ENCODE data around the gene SLC6A8. TPM values are rescaled to one million over a fixed set of nuclear protein-coding genes. Genes with fewer than 3 reads are reported as not detected.

SLC6A8 gene
- total and polyA plus RNA-seq, 2 donors (not counting 3 experiments of a cell fraction or from before 2014, with no cell fraction given): 22.7 to 23.6 TPM

DNA sequence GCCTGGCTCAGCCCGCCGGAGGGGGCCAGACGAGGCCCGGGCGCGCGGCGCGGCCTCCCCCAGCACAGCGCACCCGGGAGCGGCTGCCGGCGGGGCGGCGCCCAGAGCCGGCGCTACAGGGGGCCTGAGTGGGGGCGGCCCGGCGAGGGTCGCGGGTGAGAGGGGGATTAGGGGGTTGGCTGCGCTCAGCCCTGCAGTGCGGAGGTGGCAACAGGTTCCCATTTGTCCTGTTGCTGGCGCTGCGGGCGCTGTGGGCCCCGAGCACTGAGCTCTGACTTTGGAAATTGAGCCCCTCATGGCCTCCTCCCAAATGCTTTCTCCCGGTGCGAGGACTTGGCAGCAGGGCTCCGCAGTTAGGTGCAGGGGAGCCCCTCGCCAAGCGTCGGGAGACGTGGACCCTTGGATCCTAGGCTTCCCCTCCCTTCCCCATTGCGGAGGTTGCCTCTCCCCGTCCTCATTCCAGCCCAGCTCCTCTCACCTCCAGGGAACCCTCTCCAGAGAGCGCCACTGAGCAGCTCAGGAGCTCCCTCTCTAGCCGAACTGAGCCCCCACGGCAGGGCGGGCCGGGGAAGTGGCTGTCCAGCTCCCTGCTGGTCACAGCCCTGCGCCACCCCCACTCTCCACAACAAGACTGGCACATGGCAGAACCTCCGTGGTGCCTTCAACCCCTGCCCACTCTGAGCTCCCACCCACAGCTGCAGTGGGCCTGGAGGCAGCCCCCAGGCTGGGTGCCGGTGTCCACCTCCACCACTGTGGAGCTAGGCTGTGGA, 43.2 kb upstream of the SLC6A8 start:
- TF ChIP-seq EZH2 (IDR thresholded peaks at IDR 0.05; ENCODE audit: borderline replicate concordance, low read depth, low read length, severe bottlenecking): peak; percentile 70
- no peak for TF ChIP-seq JUN (IDR thresholded peaks at IDR 0.05; ENCODE audit: borderline replicate concordance, insufficient read depth, insufficient read length, low read depth)
- dilution Hi-C loops (cut with MboI; ENCODE audit: extremely low pct_ligation_motif_present, low sequenced_read_pairs) (no loop called here), intact Hi-C loops (cut with micrococcal nuclease) (no loop called here)
- ChIA-PET CTCF (interaction anchor here (0.7 to 1.8 kb wide), 8 partner anchors 8 to 105 kb away, joined by 3 to 10 read pairs (median 4); no protein-coding TSS in a partner anchor), POLR2A (no interaction called here)
- no peak overlapping the region for H2AFZ ChIP-seq (ENCODE audit: low read depth, low read length)
- H3K4me3 ChIP-seq (replicated peaks in 1 of 3; ENCODE audit: insufficient read depth in 1 of 3, low read depth in 1 of 3, low read length in 3 of 3): no peak overlapping the region
- no peaks in the 10 kb centered on the region for H3K36me3 ChIP-seq (ENCODE audit: control insufficient read depth in 2 of 2, extremely low read depth in 1 of 2, insufficient read depth in 2 of 2, low read length in 2 of 2)
- peaks cover 57 to 61% of the 10 kb centered on the region in 2 experiments for H3K27me3 ChIP-seq (ENCODE audit: control insufficient read depth in 2 of 2, insufficient read depth in 2 of 2, low read length in 2 of 2)
- no peaks in the 10 kb centered on the region for H3K79me2 ChIP-seq (ENCODE audit: control insufficient read depth, insufficient read depth, low read length)
- no peaks in the 10 kb centered on the region for H3K4me1 ChIP-seq (ENCODE audit: control insufficient read depth, extremely low read depth, insufficient read depth, low read length)
- no peaks in the 10 kb centered on the region for H3K9me3 ChIP-seq (replicated peaks; ENCODE audit: control insufficient read depth, insufficient read depth, low read length)
- no peak overlapping the region for H3K4me2 ChIP-seq (ENCODE audit: insufficient read depth, low read length)
- FAIRE-seq (peak; percentile 37), DNase-seq (ENCODE audit: low read depth, low spot score) (no peak)
- no peaks in the 10 kb centered on the region for H3K9me1 ChIP-seq (replicated peaks; ENCODE audit: control insufficient read depth, extremely low read depth, insufficient read depth, low read length)
- BruUV-seq (replicated peaks): no TSS peak
- H3K27ac ChIP-seq (ENCODE audit: insufficient read depth, low read depth, low read length): no peak overlapping the region
- H3K9ac ChIP-seq (replicated peaks; ENCODE audit: extremely low read depth, insufficient read depth, low read length): no peak overlapping the region
- H4K20me1 ChIP-seq (replicated peaks; ENCODE audit: control insufficient read depth, extremely low read depth, insufficient read depth, low read length): no peaks in the 10 kb centered on the region

DNA sequence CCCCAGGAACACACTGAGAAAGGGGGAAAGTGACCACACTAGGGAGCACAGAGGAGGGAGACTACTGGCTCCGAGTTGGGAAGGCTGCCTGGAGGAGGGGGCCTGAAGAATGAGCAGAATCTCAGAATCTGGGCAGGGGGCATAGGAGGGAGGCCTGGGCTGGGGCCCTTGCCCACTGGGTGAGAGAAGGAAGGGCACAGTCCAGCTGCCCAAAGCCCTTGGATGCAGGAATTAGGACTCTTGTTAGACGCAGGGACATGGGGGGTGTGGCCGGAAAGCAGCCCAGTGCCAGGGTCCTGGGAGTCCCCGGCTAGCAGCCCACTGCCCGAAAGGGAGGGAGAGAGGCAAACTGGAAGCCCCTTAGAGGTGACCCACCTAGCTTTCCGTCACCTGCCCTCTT, 42.6 kb upstream of the SLC6A8 start:
- DNase-seq (ENCODE audit: low read depth, low spot score) (no peak), FAIRE-seq (no peak)
- Histone ChIP-seq H3K27ac (ENCODE audit: insufficient read depth, low read depth, low read length) (no peak overlapping the region), H3K9ac (replicated peaks; ENCODE audit: extremely low read depth, insufficient read depth, low read length) (no peak overlapping the region), H3K79me2 (ENCODE audit: control insufficient read depth, insufficient read depth, low read length) (no peaks in the 10 kb centered on the region), H3K27me3 (ENCODE audit: control insufficient read depth in 2 of 2, insufficient read depth in 2 of 2, low read length in 2 of 2) (peaks cover 56 to 61% of the 10 kb centered on the region in 2 experiments), H3K9me1 (replicated peaks; ENCODE audit: control insufficient read depth, extremely low read depth, insufficient read depth, low read length) (no peaks in the 10 kb centered on the region), H3K4me3 (replicated peaks in 1 of 3; ENCODE audit: insufficient read depth in 1 of 3, low read depth in 1 of 3, low read length in 3 of 3) (no peak overlapping the region), H3K9me3 (replicated peaks; ENCODE audit: control insufficient read depth, insufficient read depth, low read length) (no peaks in the 10 kb centered on the region), H2AFZ (ENCODE audit: low read depth, low read length) (no peak overlapping the region), H3K4me1 (ENCODE audit: control insufficient read depth, extremely low read depth, insufficient read depth, low read length) (no peaks in the 10 kb centered on the region), H3K36me3 (ENCODE audit: control insufficient read depth in 2 of 2, extremely low read depth in 1 of 2, insufficient read depth in 2 of 2, low read length in 2 of 2) (no peaks in the 10 kb centered on the region), H4K20me1 (replicated peaks; ENCODE audit: control insufficient read depth, extremely low read depth, insufficient read depth, low read length) (no peaks in the 10 kb centered on the region), H3K4me2 (ENCODE audit: insufficient read depth, low read length) (no peak overlapping the region)
- POLR2A ChIA-PET: no interaction called here
- BruUV-seq (replicated peaks): no TSS peak
- no peak for TF ChIP-seq POLR2A (IDR thresholded peaks at IDR 0.05; ENCODE audit: low read depth, low read length)
- TF ChIP-seq, protein P1, sequence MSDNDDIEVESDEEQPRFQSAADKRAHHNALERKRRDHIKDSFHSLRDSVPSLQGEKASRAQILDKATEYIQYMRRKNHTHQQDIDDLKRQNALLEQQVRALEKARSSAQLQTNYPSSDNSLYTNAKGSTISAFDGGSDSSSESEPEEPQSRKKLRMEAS (IDR thresholded peaks at IDR 0.05; ENCODE audit: insufficient read depth, insufficient read length): no peak
- TF ChIP-seq MYC (IDR thresholded peaks at IDR 0.05; ENCODE audit: low read depth, low read length): no peak
- no peak for TF ChIP-seq GATA2 (IDR thresholded peaks at IDR 0.05; ENCODE audit: insufficient read depth, insufficient read length, low read depth, low read length)
- TF ChIP-seq, protein P2, sequence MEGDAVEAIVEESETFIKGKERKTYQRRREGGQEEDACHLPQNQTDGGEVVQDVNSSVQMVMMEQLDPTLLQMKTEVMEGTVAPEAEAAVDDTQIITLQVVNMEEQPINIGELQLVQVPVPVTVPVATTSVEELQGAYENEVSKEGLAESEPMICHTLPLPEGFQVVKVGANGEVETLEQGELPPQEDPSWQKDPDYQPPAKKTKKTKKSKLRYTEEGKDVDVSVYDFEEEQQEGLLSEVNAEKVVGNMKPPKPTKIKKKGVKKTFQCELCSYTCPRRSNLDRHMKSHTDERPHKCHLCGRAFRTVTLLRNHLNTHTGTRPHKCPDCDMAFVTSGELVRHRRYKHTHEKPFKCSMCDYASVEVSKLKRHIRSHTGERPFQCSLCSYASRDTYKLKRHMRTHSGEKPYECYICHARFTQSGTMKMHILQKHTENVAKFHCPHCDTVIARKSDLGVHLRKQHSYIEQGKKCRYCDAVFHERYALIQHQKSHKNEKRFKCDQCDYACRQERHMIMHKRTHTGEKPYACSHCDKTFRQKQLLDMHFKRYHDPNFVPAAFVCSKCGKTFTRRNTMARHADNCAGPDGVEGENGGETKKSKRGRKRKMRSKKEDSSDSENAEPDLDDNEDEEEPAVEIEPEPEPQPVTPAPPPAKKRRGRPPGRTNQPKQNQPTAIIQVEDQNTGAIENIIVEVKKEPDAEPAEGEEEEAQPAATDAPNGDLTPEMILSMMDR (IDR thresholded peaks at IDR 0.05; ENCODE audit: extremely low read depth in 1 of 2, insufficient read depth in 1 of 2, low read depth in 1 of 2, low read length in 2 of 2): no peak
- TF ChIP-seq FOS (IDR thresholded peaks at IDR 0.05; ENCODE audit: borderline replicate concordance, insufficient read depth, low read length): no peak
- TF ChIP-seq POLR2AphosphoS5 (IDR thresholded peaks at IDR 0.05; ENCODE audit: insufficient read depth, low read depth, low read length): no peak
- no peak for TF ChIP-seq EZH2 (IDR thresholded peaks at IDR 0.05; ENCODE audit: borderline replicate concordance, low read depth, low read length, severe bottlenecking)
- no peak for TF ChIP-seq JUN (IDR thresholded peaks at IDR 0.05; ENCODE audit: borderline replicate concordance, insufficient read depth, insufficient read length, low read depth)
- intact Hi-C loops (cut with micrococcal nuclease): no loop called here
- CTCF ChIA-PET: interaction anchor here (1.0 to 1.8 kb wide), 7 partner anchors 9 to 106 kb away, joined by 3 to 10 read pairs (median 4); no protein-coding TSS in a partner anchor
- dilution Hi-C loops (cut with MboI; ENCODE audit: extremely low pct_ligation_motif_present, low sequenced_read_pairs): no loop called here
